Fibroblast of peridontal ligament (primary cell): ENCODE measurements around the gene ALKBH5.
A peak's percentile ranks its signal among the peaks of the same experiment; 100 is the strongest.

Experiments
- DNase-seq: peaks from one replicate; pipeline ENCODE4 v3.0.0-alpha.2; 2010; ENCODE audit errors: extremely low read depth

Gene ALKBH5

DNA sequence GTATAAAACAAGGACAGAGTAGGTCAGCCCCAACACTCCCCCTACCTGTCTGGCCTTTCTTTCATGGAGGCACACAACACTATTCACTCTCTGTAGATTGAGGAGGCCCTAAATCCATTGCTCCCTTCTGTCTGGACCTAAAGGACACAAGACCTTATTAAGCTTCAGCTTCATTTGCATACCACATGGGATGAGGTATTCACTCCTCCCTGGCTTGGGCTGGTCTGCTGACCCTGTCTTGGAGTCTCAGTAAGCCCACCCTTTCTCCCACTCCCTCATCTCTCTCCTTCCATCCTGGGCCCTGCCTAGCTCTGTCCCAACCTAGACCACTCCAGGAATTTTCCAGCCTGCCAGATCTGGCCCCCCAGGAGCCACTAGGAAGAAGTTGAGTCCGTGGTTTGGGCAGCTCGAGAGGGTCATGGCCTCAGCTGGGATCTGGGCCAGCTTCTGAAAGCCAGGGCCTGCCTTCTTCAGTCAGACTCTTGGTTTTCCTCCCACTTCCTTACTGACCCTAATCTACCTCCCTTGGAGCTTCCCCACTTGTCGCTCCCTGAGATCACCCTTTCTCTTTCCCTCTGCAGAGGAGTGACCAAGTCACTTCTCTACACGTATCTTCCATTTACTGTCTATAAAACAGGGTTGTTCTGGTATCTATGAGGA, 35.3 kb downstream of the ALKBH5 start:
- DNase-seq, result peak; percentile 70

DNA sequence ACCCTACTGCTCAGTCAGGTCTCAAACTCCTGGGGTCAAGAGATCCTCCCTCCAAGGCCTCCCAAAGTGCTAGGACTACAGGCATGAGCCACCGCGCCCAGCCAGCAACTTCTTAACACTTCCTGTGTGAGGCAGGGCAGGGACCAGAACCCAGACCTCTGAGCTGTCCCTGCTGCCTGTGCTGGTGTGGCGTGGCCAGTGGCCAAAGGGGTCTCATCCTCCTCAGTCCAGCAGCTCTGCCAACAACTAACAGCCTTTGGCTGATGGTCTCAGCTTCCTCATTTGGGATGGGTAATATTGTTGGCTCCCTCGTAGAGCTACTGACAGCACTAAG, 40.4 kb downstream of the ALKBH5 start:
- no peak for DNase-seq

DNA sequence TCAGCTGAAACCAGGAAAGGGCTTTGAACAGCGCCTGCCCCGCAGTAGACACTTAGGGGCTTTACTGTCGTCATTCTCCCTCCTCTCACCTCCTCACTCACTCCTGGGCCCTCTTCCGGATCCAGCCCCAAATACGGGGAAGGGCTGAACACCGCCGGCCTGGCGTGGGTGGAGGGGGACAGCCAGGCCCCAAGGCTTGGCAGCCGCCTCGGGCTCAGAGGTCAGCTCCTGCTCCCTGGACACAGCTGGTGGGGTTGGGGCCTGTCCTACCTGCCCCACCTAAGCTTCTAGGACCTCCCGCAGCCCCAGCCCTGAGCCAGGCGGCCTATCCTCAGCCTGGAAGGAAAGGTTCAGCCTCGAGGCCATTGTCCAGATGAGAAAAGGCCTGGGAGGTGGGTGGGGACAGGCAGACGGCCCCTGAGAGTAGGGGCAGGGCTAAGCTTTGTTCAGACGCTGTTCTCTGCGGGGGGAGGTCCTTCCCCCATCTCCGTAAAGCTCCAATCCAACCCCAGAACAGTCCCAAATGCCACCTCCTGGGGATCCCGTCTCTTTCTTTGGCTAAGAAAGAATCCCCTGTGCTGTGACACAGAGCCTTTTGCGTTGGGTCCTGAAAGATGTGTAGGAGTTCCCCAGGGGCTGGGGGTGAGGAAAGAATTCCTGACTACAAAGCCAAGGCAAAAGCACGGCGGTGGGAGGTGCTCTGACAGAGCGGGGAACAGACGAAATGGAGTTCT, 40.9 kb downstream of the ALKBH5 start:
- DNase-seq, result peak; percentile 18

DNA sequence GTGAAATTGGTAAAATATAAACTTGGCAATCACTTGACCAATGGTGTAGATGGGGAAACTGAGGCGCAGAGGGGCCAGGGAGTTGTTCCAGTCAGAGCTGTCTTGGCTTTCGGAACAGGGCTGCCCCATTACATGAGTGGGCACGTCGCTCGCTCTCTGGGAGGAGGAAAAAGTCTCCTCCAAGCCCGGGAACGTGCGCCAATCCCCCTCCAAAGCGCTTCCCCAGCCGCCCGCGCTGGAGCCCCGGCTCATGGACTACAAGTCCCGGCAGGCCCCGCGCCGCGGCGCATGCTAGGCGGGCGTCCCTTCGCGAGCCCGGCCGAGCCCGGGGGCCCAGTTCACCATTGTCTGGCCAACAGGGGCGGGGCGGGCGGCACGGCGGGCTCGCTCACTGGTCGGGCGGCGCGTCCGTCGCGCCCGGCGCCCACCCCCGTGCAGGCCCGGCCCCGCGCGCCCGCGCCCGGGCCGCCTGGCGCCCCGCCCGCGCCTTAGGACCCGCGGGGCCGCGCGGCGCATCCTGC, 41.6 kb downstream of the ALKBH5 start, which contains the start of gene LLGL1:
Gene LLGL1, plus strand, starts transcription at position 515 of the 521 bp plus-strand sequence. CDS start 48 bp downstream, outside the sequence.
- DNase-seq, result peak; percentile 87

DNA sequence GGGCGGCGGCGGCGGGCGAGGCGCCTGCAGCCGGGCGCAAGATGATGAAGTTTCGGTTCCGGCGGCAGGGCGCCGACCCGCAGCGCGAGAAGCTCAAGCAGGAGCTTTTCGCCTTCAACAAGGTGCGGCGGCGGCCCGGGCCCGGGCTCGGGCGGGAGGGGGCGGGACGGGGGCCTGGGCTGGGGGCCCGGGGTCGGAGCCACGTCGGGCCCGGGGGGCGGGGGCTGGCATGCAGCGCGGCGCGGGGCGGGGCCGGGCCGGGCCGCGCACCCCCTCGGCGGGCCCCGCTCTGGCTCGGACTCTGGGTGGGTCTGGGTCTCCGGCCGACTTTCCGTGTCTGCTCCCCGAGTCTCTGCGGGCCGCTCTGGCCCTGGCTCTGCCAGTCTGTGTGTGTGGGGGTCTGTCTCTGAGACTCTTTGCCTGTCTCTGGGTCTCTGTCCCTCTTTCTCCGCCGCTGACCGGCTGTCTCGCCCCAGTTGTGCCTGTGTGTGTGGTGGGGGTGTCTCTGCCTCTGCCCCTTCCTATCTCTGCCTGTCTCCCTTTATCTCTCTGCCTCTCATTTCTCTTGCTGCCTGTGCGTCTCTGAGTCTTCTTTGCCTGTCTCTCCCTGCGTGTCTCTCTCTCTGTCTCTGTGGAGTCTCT, 42.1 kb downstream of the ALKBH5 start:
- DNase-seq, result peak; percentile 6

DNA sequence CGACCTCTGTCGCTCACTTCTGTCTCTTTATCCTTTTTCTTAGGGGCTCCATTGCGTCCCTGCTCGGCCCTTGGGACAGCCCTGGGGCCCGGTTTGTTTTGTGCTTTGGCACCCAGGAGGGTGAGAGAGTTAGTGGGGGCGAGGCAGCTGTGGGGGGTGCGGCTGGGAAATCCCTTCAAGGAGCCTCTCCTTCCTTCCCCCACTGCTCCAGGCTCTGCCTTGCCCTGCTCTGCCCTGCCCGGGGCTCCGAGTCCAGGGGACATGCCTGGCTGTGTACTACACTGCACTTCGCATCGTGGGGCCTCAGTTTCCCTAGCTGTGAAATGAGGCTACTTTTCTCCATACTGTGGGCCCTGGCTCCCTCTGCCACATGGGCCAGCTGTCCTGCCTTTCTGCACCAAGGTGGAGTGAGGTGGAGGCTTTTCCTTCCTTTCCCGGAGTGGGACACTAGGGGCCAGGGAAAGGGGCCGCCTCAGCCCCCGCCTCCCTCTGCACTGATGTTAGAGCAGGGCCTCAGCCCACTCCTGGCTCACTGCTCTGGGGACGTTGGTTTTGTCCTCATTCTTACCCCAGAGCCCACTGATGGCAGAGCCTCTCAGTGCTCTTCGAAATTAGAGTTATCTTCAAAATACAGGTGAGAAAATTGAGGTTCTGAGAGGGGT, 42.8 kb downstream of the ALKBH5 start:
- no peak for DNase-seq

DNA sequence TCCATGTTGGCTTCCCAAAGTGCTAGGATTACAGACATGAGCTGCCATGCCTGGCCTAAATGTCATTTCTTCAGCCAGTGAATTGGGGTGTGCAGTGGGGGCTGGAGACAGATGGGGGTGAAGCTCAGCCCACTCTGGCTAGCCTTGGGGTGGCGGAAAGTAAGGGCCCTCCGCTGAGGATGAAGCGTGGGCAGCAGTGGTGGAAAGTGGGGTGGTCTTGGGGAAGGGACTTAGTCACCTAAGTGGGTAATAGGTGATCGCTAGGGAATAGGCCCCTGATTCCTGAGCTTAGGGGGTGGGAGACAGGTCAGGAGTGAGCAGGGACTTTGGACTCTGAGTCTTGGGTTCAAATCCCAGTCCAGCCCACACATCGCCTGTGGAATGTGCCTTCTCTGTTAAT, 44.0 kb downstream of the ALKBH5 start:
- no peak for DNase-seq

DNA sequence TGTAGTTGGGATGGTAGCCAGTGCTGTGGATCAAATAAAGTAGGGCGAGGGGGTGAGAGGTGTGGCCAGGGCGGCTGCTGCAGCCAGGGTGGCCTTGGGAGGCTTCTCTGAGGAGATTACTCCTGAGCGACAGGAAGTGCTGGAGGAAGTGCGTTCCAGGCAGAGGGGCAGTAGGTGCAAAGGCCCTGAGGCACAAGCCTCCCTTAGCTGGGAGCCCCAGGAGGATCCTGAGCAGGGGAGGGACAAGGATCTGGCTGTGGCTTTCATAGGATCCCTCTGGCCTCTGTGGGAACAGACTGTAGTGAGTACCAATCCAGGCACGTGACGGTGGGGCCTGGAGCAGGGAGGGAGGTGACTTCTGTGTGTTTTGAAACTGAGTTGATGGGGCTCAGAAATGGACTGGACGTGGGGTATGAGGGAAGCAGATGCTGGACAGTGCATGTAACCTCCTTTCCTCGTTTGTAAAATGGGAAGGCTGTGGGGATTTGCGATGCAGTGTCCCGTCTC, 44.6 kb downstream of the ALKBH5 start:
- no peak for DNase-seq

DNA sequence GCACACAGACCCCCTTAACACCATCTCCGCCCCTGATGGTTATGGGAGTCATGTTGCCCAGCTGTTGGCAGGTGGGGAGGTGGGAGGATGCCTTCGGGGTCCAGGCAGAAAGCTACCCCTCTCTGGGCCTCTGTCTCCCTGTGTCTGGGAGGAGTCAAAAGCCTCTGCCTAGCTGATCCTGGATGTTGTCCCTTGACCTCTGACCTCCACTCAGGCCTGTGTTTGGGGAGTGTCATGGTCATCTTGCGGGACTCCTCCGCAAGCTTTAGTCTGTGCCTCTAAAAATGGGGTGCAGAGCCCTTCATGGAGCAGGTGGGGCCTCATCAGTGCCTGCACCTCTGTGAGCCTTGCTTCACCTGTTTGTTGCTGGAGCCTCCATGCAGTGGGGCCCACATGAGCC, 45.6 kb downstream of the ALKBH5 start:
- no peak for DNase-seq

DNA sequence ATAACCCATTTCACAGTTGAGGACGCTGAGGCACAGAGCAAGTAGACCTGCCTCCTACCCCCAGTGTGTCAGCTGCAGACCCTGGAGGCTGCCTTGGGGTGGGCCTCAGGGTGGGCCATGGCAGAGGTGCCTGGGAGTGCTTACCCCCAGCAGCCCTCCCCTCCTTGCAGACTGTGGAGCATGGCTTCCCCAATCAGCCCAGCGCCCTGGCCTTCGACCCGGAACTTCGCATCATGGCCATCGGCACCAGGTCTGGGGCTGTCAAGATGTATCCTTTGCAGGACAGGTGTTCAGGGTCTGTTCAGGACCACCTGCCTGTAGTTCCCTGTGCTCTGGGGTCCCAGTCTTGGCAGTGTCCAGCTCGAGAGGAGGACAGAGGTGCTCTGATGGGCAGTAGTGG, 46.1 kb downstream of the ALKBH5 start:
- DNase-seq, result no peak

DNA sequence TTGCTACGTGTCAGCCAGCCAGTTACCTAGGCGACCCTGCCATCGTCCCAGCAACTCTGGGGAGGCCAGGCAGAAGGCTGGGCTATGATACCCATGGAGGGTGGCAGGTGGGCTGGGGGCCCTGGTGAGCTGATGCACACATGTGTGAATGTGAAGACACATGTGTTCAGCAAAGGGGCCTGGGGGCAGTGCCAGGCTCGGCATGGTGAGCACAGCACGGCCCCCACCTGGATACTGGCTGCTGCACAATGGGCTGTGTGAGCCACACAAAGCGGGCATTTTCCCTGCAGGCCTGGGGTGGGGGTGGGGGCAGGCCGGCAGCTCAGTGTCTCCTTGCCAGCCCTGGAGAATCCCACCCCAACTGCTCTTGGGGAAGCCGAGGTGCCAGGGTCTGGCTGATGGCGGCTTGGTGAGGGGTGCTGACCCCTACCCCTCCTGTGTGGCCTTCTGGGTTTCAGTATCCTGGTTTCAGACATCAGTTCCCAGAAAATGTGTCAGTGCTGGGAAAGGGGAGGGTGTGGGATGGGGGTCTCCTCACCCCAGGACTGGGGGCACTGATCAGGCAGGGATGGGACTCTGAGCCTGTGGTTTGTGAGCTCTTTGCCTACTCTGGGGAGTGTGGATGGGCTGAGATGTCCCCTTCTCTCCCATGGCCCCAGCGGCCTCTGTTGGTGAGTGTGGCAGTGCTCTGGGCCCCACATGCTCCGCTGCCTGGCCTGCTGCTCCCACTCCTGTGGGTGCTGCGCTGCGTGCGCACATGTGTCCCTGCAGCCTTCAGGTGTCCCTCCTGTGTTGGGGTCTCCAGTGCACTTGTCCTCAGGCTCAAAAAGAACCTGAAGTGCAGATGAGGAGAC, 46.9 kb downstream of the ALKBH5 start:
- DNase-seq, result no peak

DNA sequence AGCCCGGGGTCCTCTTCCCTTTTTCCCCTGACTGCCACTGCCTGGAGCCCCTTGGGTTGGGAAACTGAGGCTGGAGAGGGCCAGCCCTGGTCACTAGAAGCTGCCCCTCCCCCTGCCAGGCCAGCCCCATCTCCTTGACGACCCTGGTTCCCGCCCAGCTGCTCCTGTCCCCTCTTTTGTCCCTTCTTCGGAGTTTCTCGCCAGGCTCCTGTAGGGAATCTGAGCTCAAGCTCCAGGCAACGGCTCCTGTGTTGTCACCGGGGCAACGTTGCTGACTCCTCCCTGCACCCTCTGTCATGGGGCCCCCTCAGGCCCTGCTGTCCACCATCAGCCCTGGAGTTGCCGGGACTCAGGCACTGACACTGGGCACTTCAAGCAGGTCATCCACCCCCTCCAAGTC, 47.5 kb downstream of the ALKBH5 start:
- no peak for DNase-seq

DNA sequence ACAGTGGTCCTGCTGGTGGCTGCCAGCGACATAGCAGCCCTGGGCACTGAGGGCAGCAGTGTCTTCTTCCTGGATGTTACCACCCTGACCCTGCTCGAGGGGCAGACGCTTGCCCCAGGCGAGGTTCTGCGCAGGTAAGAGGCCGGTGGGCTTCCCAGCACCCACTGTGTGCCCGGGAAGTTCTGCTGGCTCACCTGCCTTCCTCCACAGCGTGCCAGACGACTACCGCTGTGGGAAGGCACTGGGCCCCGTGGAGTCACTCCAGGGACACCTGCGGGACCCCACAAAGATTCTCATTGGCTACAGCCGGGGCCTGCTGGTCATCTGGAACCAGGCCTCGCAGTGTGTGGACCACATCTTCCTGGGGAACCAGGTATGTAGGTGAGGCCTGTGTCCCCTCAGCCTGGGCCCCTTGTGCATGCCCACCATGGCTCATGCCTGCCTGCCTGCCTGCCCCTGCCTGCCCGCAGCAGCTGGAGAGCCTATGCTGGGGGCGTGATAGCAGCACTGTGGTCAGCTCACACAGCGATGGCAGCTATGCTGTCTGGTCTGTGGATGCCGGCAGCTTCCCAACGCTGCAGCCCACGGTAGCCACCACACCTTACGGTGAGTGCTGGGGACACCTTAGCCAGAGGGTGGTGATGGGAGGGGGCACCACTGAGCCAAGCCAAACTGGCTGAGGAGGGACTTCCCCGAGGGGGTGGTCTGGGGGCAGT, 50.3 kb downstream of the ALKBH5 start:
- no peak for DNase-seq

DNA sequence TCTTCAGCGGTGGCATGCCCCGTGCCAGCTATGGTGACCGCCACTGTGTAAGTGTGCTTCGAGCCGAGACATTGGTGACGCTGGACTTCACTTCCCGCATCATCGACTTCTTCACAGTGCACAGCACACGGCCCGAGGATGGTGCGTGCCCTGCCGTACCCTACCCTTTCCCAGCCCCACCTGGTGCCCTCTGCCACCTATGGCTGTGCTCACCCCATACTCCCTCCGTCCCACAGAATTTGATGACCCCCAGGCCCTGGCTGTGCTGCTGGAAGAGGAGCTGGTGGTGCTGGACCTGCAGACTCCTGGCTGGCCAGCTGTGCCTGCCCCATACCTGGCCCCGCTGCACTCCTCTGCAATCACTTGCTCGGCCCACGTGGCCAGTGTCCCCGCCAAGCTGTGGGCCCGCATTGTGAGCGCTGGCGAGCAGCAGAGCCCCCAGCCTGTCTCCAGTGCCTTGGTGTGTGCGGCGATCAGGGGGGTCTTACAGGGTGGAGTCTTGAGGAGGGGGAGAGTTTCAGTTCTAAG, 51.3 kb downstream of the ALKBH5 start:
- no peak for DNase-seq

DNA sequence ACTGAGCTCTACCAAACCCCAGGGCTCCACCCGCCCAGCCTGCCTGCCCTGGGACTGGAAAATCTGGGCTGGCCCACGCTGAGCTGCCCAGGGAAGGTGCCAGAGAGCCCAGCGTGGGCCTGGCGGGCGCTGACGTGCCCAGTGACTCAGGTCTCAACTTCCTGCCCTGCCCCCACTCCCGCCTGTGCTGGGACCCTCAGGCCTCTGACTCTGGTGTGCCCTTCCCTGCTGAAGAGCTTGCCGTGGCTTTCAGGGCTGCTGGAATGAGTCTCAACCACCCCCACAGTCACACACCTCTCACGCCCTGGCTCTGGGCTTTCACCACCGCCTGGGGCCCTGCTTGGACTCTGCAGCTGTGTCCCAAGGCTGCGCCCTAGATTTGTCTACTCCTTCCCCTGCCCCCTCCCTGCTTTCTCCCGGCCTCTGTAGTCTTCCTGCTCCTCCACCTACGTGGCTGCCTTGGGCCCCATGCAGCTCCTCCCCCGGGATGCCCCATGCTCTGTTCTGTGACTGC, 52.2 kb downstream of the ALKBH5 start:
- DNase-seq, result peak; percentile 34

DNA sequence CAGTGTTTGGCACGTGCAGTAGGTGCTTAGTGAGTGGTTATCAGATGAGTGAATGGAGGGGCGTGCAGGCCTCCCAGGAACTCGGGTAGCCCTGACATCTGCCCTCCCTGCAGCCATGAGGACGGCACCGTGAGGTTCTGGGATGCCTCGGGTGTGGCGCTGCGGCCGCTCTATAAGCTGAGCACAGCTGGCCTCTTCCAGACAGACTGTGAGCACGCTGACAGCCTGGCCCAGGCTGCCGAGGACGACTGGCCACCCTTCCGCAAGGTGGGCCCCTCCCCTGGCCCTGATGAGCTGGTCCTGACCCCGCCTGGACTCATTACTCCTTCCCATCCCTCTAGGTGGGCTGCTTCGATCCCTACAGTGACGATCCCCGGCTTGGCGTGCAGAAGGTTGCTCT, 52.9 kb downstream of the ALKBH5 start:
- DNase-seq, result no peak

DNA sequence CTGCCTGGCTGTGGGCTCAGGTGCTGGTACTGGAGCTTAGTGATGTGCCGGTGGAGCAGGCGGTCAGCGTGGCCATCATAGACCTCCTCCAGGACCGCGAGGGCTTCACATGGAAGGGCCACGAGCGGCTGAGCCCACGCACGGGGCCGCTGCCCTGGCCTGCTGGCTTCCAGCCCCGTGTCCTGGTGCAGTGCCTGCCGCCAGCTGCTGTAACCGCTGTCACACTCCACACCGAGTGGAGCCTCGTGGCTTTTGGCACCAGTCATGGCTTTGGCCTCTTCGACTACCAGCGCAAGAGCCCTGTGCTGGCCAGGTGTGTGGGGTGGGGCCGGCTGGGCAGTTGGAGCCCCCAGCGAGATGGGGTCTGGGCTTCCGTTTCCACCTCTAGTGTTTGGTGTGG, 53.8 kb downstream of the ALKBH5 start:
- no peak for DNase-seq

DNA sequence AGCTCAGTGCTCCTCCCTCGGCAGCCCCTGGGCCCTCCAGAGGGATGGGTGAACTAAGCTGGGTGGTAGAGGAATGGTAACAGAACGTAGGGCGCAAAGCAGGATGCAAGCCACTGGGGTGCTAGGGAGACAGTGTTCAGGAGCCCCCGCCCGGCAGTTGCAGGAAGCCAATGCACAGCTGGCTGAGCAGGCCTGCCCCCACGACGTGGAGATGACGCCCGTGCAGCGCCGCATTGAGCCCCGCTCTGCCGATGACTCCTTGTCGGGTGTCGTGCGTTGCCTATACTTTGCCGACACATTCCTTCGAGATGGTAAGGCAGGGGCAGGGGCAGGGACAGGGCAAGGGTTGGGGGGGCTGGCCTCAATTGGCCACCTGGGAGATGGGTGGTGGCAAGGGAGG, 54.7 kb downstream of the ALKBH5 start:
- DNase-seq, result no peak

DNA sequence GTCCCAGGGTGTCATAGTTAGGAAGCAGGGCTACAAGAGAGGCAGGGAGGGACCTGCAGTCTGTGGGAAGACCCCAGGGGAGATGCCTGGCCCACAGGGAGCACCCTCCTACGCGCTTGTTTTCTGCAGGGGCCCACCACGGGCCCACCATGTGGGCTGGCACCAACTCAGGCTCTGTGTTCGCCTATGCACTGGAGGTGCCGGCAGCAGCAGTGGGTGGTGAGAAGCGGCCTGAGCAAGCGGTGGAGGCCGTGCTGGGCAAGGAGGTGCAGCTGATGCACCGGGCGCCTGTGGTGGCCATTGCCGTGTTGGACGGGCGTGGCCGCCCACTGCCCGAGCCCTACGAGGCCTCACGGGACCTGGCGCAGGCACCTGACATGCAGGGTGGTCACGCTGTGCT, 56.8 kb downstream of the ALKBH5 start:
- DNase-seq, result no peak

DNA sequence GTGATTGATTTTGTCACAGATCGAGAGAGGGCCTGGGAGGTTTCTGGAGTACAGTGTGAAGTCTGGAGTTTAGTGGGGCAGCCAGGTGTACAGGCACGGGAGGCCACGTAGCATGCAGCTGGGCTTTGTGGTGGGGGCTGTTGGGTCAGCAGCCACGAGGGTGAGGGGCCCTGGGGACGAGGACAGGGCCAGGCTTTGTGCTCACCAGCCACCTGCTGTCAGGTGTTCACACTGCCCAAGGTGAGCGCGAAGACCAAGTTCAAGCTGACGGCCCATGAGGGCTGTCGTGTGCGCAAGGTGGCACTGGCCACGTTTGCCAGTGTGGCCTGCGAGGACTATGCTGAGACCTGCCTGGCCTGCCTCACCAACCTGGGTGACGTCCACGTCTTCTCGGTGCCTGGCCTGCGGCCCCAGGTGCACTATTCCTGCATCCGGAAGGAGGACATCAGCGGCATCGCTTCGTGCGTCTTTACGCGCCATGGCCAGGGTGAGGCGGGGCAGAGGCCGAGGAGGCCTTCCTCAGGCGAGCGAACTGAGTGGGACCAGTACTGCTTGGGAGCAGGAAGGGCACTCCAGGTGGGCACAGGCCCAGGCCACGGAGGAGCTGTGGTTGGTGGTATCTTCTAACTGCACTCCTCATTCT, 57.7 kb downstream of the ALKBH5 start:
- no peak for DNase-seq
